PC-9 (cell line): ENCODE data around the gene SGK1. TPM values are rescaled to one million over a fixed set of nuclear protein-coding genes. Genes with fewer than 3 reads are reported as not detected.
A peak's percentile ranks its signal among the peaks of the same experiment; 100 is the strongest.

Experiments used
- BruUV-seq: library from RNA; stranded (reverse); fragments of 400-500 nt; replicated peaks from 2 replicates; lab custom pipeline; 2021; lab: Mats Ljungman, UMichigan
- CTCF ChIA-PET: fragments of 300-600 bp; sonication (Branson Sonifier 250); formaldehyde crosslinking; loops from one replicate; lab custom pipeline; 2022; ENCODE audit warnings: antibody characterized with exemption; lab: Charles Lee
- POLR2A ChIA-PET: fragments of 300-600 bp; sonication (Branson Sonifier 250); formaldehyde crosslinking; loops from one replicate; lab custom pipeline; 2022; ENCODE audit warnings: antibody characterized with exemption; ENCODE audit not compliant: unreplicated experiment; lab: Charles Lee
- DNase-seq, 2 experiments: peaks; one replicate each; pipeline versions ENCODE4 v3.0.0 to v3.0.0-alpha.2; 2015 to 2022; ENCODE audit warnings: mixed read lengths in 1 of 2
- H2AFZ ChIP-seq: fragments of 200-600 bp; sonication (generic); 2 replicates; pipeline ENCODE4 v1.8.1; 2017; ENCODE audit warnings: antibody characterized with exemption
- H3F3A ChIP-seq: fragments of 200-600 bp; sonication (generic); 2 replicates; pipeline ENCODE4 v1.8.1; 2017; ENCODE audit warnings: antibody characterized with exemption, mild to moderate bottlenecking, low read depth; ENCODE audit not compliant: insufficient read depth
- H3K27ac ChIP-seq: fragments of 200-600 bp; sonication (generic); 2 replicates; pipeline ENCODE4 v1.6.1; 2016; ENCODE audit warnings: mixed run types
- H3K27me3 ChIP-seq: fragments of 200-600 bp; sonication (generic); 2 replicates; pipeline ENCODE4 v1.6.1; 2016; ENCODE audit warnings: low read depth, mixed run types; ENCODE audit not compliant: insufficient read depth
- H3K36me3 ChIP-seq: fragments of 200-600 bp; sonication (generic); 2 replicates; pipeline ENCODE4 v1.6.1; 2016; ENCODE audit warnings: low read depth, mixed run types
- H3K4me1 ChIP-seq: fragments of 200-600 bp; sonication (generic); replicated peaks from 2 replicates; pipeline ENCODE4 v1.6.1; 2016; ENCODE audit warnings: mixed run types; ENCODE audit not compliant: insufficient read depth
- H3K4me2 ChIP-seq: fragments of 200-600 bp; sonication (generic); 2 replicates; pipeline ENCODE4 v1.6.1; 2017; ENCODE audit warnings: mixed run types
- H3K4me3 ChIP-seq: fragments of 200-600 bp; sonication (generic); 2 replicates; pipeline ENCODE4 v1.6.1; 2016; ENCODE audit warnings: mixed run types
- H3K79me2 ChIP-seq: fragments of 200-600 bp; sonication (generic); 2 replicates; pipeline ENCODE4 v1.6.1; 2017; ENCODE audit warnings: low read depth, mixed run types
- H3K9me2 ChIP-seq: fragments of 200-600 bp; sonication (generic); 2 replicates; pipeline ENCODE4 v1.8.1; 2017; ENCODE audit warnings: mild to moderate bottlenecking; ENCODE audit not compliant: insufficient read depth
- H3K9me3 ChIP-seq: fragments of 200-600 bp; sonication (generic); 2 replicates; pipeline ENCODE4 v1.8.1; 2016; ENCODE audit warnings: low read depth; ENCODE audit not compliant: insufficient read depth
- H4K20me1 ChIP-seq: fragments of 200-600 bp; sonication (generic); 2 replicates; pipeline ENCODE4 v1.8.1; 2017; ENCODE audit not compliant: insufficient read depth
- CTCF ChIP-seq: fragments of 200-600 bp; sonication (generic); conservative IDR thresholded peaks from 2 replicates; pipeline ENCODE4 v1.6.1; 2017; ENCODE audit warnings: mixed run types, antibody characterized with exemption, mild to moderate bottlenecking, moderate library complexity
- EZH2 ChIP-seq: fragments of 200-600 bp; sonication (generic); IDR thresholded peaks from 2 replicates; pipeline ENCODE4 v1.8.0; 2017; ENCODE audit warnings: antibody characterized with exemption, low read depth
- intact Hi-C: fragments of 100-400 bp; cut with micrococcal nuclease; formaldehyde crosslinking; loops from one replicate; pipeline ENCODE4 v1.10.0; 2022; ENCODE audit not compliant: unreplicated experiment
- total RNA-seq: library from RNA; stranded (reverse); gene quantifications from 2 replicates; pipeline ENCODE4 v1.2.3, GENCODE V29; 2021

SGK1 gene
- total RNA-seq, 1 experiment from 2014 or later = 11.3 TPM

GRCh38 chr6:134186355-134186754 is 131.6 kb downstream of the SGK1 start:
- ChIA-PET CTCF (no interaction called here), POLR2A (no interaction called here)
- H3K36me3 ChIP-seq = no peaks in the 10 kb centered on the region
- no peaks in the 10 kb centered on the region for H4K20me1 ChIP-seq
- BruUV-seq = no TSS peak
- H3K79me2 ChIP-seq = no peaks in the 10 kb centered on the region
- H3K4me3 ChIP-seq = no peak overlapping the region
- H3K27me3 ChIP-seq = no peaks in the 10 kb centered on the region
- no peak overlapping the region for H3K4me2 ChIP-seq
- H3K27ac ChIP-seq = no peak overlapping the region
- H3K9me2 ChIP-seq = no peaks in the 10 kb centered on the region
- H3F3A ChIP-seq = no peaks in the 10 kb centered on the region
- no peak overlapping the region for H2AFZ ChIP-seq
- intact Hi-C loops = no loop called here
- H3K9me3 ChIP-seq = no peaks in the 10 kb centered on the region
- peak in 1 of 2 experiments; percentile 8 for DNase-seq
- no peaks in the 10 kb centered on the region for H3K4me1 ChIP-seq
- TF ChIP-seq CTCF = no peak
- no peak for TF ChIP-seq EZH2

GRCh38 chr6:134185277-134185676 is 132.6 kb downstream of the SGK1 start:
- CTCF ChIA-PET = no interaction called here
- TF ChIP-seq EZH2 = no peak
- TF ChIP-seq CTCF = no peak
- H3F3A ChIP-seq = no peaks in the 10 kb centered on the region

GRCh38 chr6:134183844-134184243 is 134.1 kb downstream of the SGK1 start:
- intact Hi-C loops = no loop called here
- Histone ChIP-seq H3K9me3 (no peaks in the 10 kb centered on the region), H3K79me2 (no peaks in the 10 kb centered on the region), H2AFZ (no peak overlapping the region), H3K4me1 (no peaks in the 10 kb centered on the region), H3K4me3 (no peak overlapping the region), H4K20me1 (no peaks in the 10 kb centered on the region), H3F3A (no peaks in the 10 kb centered on the region; the same call in 1 of the 2 replicates), H3K36me3 (no peaks in the 10 kb centered on the region), H3K4me2 (no peak overlapping the region), H3K27me3 (no peaks in the 10 kb centered on the region), H3K9me2 (no peaks in the 10 kb centered on the region), H3K27ac (no peak overlapping the region)
- TF ChIP-seq EZH2 (no peak), CTCF (no peak)
- ChIA-PET CTCF (no interaction called here), POLR2A (no interaction called here)
- peak in 1 of 2 experiments; percentile 24 for DNase-seq
- no TSS peak for BruUV-seq

More at GRCh38 chr6:134185277-134185676, 132.6 kb downstream of the SGK1 start:
- Histone ChIP-seq H3K36me3 (no peaks in the 10 kb centered on the region), H3K4me1 (no peaks in the 10 kb centered on the region), H3K27ac (no peak overlapping the region), H2AFZ (0 out of 2 replicates have a peak overlapping the region, but pooled peaks have one; percentile 7), H3K27me3 (no peaks in the 10 kb centered on the region), H3K79me2 (no peaks in the 10 kb centered on the region), H4K20me1 (no peaks in the 10 kb centered on the region), H3K4me3 (no peak overlapping the region), H3K4me2 (no peak overlapping the region), H3K9me2 (no peaks in the 10 kb centered on the region), H3K9me3 (no peaks in the 10 kb centered on the region)
- intact Hi-C loops = no loop called here
- no peak for DNase-seq
- BruUV-seq = no TSS peak
- POLR2A ChIA-PET = no interaction called here
